ENCODE measurements around the gene PPP1R15A.

- no peak for TF ChIP-seq POLR2AphosphoS5 (IDR thresholded peaks at IDR 0.05; ENCODE audit: low read depth, low read length)
- no peak for TF ChIP-seq POLR2A (IDR thresholded peaks at IDR 0.05; ENCODE audit: low read depth, low read length)
- no peak for TF ChIP-seq TAF1 (IDR thresholded peaks at IDR 0.05; ENCODE audit: low read depth, low read length)
- TF ChIP-seq SPI1 (IDR thresholded peaks at IDR 0.05; ENCODE audit: low read depth, low read length) = no peak
Measured at GRCh38 chr19:48870048-48870447, 2.2 kb upstream of the PPP1R15A start.
